Kidney capillary endothelial cell (primary cell): Measurements from ENCODE around the gene RASAL2.
"Not testable (repeated sequence)": the region's sequence is repeated elsewhere in the genome, so short reads cannot be mapped to it uniquely, and the experiment has no call there.

Experiments
- DNase-seq: peaks from one replicate; pipeline ENCODE4 v3.0.0-alpha.2; 2018; ENCODE audit warnings: low spot score

The RASAL2 gene

DNA sequence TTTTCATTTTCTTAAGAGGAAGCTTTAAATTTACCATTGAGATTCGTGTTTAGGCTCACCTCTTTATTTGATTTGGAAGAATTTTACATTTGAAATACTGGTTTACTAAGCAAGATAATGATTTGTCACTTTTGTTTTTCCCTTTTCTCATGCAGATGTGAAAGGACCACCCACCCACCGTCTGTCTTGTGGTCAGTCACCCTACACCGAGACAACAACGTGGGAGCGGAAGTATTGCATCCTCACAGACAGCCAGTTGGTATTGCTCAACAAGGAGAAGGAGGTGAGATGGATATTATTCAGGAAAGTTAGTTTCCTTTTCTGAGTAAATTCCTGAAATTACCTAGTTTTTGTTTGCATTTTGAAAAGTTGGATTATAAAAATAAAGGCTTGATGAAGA, 189.5 kb downstream of the RASAL2 start:
- no peak for DNase-seq

DNA sequence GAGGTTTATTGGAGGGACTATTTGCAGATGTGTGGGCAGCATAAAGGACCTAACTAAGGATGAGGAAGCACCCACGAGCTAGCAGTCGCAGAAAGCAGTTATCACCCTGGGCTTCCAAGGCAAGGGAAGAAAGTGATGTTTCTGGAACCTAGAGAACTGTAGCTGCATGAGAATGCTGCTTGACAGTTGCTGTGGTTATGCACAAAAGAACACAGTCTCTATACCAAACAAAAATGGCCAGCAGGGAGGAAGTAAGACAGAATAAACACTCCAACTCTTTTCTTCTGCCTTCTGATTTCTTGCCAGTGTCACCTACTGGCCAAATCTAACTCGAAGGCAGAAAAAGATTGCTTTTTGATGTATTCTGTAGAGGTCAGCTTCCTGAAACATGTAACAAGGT, 190.2 kb downstream of the RASAL2 start:
- no peak for DNase-seq

DNA sequence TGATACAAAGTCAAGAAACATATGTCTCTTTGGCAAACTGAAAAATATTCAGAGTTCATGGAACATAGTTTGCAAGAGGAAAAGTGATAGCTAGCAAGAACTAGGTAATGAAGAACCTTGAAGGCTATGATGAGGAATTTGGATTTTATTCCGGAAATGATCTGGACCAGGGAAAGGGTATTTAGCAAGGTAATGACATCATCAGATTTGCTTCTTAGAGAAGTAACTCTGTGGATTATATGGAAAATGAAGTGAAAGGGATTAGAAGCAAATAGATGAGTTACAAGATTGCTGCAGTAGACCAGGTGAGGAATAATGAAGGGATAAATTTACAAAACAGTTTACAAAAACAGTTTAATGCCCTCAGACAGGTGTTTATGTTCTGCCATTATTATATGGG, 197.3 kb downstream of the RASAL2 start:
- DNase-seq, result no peak

DNA sequence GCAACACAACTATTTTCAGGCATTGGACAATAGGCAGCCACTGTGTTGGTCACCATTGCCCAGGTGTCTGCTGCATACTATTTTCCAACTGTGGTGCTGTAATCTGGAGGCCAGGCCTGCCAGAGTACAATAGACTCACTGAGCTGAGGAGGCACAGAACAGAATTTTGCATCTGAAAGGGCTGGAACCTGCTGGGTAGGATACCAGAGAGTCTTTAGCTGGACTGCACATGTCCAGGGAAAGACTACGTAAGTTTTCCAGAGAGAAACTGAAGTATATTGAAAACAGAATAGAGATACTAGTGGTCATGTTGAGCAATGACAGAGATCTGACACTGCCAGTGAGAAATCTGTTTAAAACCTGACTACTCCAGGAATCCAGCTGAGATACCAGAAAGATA, 200.8 kb downstream of the RASAL2 start:
- no peak for DNase-seq

DNA sequence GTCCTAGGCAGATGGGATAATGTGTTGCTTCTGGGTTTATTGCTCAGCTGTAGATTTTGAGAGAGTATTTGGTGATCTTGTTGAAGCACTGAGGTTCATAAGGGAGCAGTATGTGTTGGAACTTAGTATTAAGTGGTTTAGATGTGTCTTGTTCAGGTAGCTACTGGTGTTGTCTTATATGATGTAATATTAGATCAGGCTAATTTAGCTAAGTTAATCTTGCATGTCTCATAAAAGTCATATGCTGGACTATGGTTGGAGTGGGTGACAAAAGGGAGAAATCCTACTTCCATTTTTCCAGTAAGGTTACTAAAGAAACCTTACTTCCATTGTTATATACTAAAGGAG, 206.4 kb downstream of the RASAL2 start:
- no peak for DNase-seq

DNA sequence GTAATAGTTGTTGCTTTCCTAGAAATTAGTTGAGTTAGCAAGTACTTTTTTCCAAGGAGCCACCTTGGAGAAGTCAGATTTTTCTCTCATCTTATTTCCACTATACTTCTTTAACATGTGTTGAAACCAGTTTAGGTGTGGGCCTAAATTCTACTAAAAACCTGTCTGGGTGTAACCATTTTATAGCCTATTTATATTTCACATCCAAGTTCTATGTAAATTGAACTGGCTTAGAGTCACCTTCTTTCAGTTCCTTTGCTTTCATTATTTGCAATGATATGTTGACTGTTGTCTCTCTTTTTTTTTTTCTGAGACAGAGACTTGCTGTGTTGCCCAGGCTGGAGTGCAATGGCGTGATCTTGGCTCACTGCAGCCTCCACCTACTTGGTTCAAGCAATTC, 207.2 kb downstream of the RASAL2 start:
- no peak for DNase-seq

DNA sequence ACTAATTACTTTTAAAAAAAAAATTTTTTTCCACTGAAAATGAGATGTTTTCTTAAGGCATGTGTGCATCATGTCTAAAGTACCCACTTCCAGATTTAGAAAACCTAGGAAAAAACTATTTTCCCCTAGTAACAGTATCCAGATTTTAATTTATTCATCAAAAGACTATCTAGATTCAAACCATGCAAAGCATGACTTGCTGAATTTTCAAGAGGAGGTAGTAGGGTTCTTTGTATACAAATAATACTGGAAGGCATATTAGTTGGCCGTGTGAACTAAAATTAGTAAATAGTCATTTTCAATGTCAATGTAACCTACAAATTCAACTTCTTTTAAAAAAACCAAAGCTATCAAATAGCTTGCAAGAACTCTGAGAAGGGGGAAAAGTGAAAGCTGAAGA, 213.4 kb downstream of the RASAL2 start:
- DNase-seq, result no peak

DNA sequence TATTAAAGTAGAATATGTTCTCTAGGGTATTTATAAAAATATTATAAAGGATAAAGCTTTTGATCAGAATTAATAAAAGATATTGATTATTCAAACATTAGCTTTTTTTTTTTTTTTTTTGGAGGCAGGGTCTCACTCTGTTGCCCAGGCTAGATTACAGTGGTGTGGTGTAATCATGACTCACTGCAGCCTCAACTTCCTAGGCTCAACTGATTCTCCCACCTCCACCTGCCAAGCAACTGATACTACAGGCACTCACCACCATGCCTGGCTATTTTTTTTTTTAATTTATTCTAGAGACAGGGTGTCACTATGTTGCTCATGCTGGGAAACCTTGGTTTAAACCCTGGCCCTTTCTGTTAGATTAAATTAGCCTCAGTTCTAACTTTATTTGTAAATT, 214.5 kb downstream of the RASAL2 start:
- DNase-seq, result no peak

DNA sequence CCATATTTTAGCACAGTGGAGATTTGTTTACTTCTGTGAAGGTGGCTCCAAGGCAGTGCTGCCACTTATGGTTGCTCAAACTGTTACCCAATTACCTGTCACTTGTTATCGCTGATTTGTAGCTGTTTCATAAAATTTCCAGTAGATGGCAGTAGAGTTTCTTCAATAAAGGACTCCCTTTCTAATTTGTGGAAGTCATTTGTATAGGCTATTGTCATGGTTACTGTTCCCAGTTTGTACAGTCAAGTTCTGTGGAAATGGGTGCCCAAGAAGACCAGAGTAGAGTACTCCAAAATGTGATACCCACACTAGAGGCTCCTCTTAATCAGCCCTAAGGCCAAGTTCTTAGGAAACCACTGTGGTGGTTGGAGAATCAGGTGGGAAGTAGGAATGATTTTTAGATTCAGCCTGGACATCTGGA, 216.8 kb downstream of the RASAL2 start:
- DNase-seq, result peak; percentile 58

DNA sequence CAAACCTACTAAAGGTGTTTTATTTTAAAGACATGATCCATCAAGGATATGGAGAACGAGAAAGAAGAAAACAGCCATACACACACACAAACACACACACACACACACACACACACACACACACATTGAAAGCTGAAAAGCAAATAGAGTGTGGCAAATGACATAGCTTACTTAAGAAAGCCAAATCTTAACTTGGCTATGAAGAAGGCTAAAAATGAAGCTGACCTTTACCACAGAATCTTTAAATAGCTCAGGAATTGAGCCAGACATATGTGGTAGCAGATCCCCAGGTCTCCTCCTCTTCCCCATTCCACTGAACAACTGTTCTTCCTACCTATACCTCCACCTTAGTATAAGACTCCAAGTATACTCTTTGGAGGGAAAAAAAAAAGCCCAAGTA, 217.3 kb downstream of the RASAL2 start:
- DNase-seq, result no peak

DNA sequence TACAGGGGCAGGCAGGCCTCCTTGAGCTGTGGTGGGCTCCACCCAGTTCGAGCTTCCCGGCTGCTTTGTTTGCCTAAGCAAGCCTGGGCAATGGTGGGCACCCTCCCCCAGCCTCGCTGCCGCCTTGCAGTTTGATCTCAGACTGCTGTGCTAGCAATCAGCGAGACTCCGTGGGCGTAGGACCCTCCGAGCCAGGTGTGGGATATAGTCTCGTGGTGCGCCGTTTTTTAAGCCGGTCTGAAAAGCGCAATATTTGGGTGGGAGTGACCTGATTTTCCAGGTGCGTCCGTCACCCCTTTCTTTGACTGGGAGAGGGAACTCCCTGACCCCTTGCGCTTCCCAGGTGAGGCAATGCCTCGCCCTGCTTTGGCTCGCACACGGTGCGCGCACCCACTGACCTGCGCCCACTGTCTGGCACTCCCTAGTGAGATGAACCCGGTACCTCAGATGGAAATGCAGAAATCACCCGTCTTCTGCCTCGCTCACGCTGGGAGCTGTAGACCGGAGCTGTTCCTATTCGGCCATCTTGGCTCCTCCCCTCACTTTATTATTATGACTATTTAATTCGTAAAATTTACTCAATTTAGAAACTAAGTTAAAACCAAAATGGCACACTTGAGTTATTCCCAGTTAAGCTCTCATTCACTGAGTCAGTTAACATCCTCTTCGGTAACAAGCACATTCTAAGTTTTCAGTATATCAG, 226.5 kb downstream of the RASAL2 start:
- not testable (repeated sequence) for DNase-seq

DNA sequence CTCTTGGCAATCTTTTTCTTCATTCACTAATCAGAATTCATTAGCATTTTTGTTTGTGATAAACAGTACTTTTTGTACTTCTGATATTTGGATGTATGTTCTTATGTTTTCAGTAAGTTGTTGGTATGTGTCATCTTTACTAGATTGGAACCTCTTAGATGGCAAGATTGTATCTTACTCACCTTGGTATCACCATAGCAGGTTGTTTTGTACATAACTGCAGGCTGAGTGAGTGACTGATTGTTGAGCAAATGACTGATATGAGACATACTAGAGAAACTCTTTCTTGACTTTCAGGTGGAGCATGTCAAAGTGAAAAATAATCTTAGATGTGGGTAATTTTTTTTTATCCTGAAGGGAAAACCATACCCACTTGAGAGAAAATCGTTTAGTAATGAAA, 229.2 kb downstream of the RASAL2 start:
- no peak for DNase-seq

DNA sequence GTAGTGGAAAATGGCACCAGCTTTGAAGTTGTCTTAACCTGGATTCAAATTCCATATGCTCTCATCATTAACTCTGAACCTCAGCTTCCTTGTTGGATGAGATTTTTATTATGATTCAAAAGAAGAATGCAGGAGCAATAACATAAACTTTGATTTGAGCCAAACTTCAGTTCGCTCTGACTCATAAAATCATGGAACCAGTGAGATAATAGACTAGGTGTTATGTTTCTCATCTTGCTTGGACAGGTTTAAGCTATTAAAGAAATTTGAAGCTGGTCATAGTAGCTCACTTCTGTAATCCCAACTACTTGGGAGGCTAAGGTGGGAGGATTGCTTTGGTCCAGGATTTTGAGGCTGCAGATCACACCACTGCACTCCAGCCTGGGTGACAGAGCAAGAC, 230.1 kb downstream of the RASAL2 start:
- DNase-seq, result no peak

DNA sequence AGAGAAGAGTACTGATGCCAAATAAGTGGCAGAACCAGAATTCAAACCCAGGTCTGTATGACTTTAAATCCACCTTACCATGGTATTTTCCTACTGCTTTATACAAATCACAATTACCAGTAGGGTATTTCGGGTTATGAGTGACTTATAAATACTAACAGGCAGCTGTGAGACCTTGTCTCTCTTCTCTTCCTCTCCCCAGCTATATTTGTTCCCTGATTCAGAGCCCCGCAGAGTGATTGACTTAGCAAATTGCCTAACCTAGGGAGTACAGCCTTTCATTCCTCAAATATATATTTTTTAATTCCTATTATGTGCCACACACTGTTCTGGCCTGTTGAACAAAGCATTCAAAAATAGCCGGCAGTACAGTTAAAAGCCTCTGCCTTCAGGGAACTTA, 234.8 kb downstream of the RASAL2 start:
- DNase-seq, result no peak

DNA sequence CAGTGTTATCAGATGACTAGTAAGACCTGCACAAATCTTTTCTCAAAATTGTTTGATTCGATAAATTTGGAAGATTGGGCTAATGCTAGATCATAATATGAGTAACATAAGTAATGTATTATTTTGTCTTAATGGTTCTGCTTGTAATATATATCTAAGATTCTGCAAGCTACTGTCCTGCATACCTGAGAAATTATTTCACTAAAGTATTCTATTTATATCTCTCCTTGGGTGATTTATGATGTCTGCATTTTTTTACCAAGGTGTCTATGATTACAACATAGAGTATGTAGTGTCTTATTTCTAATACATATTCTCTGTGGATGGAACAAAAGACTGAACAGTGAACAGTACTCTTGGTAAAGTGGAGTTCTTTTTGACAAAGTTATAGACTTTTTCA, 236.2 kb downstream of the RASAL2 start:
- no peak for DNase-seq

DNA sequence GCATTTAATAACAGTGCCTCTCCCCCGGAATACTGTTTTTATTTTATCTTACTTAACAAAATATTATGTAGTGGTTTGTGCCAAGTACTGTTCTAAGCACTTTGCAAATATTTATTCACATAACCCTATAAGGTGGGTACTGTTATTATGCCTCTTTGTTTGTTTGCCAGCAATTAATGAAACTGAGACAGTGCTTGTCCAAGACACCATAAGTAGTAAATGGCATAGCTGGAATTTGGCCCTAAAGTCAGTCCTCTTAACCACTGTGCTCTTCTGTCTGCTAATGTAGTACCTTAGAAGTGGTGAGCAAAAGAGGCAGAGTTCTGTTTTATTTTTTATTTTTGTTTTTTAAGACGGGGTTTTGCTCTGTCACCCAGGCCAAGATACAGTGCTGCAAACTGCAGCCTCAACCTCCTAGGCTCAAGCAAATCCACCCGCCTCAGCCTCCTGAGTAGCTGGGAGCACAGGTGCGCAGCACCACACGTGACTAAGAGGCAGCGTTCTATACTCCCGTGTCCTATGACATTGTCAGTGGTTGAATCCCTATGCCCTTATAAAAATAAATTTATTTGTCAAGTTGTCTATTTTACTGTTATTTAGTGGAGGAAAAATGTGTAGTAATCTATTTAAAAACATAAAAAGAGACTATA, 237.1 kb downstream of the RASAL2 start:
- no peak for DNase-seq

DNA sequence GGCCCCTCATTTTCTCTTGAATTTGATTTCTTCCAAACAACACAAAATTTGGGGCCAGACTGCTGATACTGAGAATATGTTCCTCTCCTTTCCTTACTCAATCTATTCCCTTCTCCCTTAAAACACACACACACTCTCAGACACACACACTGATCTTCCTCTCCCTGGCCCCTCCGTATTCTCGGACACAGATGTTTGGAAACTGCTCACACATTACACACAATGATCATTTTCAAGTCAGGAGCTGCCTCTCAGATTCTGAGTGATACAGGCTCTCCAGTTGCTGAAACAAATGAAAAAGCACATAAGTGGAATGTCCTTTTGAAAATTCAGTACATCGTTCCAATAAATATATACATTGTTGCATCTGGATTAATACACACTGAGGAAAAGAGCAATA, 241.5 kb downstream of the RASAL2 start:
- DNase-seq, result no peak

DNA sequence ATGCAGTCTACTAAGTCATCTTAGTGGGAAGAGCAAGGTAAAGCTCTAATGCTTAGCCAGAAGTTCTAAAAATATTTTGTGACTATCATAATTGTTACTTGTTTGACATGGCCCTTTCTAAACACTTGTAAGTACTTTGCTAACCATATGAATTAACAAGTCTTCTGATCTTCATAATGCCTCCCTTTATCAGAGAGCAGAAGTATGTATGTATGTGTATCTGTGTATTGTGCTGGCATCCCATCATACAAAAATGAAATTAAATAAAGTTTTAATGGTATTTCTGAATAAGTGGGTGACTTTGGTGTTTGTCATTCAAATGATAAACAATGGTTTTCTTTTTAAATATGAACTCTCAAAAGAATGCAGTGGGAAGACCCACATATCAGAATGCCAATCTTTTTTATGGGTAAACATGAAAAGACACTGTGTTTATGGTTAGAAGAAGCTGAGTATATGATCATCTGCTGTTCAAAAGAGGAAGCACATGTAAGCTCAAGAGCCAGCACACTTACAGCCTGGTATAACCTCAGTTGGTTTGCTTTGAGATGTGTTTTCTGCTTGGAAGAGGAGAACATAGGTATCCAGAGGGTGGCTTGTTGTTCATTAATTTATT, 243.3 kb downstream of the RASAL2 start:
- no peak for DNase-seq

DNA sequence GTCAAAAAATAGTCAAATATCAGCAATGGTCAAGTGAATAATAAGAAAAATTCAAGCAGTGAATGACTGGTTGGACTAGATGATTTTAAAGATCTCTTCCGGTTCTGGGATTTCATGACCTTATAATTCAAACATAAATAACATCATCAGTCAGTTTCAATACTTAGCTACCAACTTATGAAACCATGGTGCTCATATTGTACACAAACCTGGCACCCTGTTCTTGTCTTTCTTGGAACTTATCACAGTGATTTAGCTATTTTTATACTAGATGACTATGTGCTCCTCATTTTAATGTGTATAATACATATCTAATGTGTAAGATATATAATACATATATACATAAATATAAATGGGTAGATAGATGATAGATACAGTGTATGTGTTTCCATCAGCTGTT, 245.9 kb downstream of the RASAL2 start:
- DNase-seq, result no peak

DNA sequence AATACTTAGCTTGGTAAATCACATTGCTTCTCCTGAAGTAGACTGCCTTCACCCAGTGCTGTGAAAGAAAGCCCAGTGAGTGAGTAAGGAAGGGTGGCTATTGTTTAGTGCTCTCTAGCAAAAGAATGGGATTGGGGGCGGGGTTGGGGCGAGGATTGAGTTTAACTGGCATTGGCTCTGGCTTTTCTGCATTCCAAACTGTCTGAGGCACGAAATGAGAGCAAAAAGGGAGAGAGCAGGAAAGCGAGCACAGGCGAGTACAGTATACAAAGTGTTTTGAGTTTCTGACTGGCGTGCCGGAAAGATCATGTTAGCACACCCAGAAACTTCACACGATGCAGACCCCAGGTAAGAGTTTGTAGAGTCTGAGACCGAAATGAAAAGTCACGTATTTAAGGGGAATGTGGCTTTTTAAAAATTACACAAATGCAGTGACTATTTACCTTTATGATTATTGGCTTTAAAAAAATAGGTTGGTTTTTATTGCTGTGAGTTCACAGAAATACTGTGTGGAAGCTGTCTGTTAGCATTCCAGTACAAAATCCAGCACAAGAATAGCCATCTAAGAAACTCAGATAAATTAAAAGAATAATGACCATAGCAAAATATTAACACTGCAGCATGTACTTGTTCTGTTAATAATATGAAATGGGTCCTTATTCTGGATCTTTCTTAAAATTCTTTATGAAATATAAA, 247.5 kb downstream of the RASAL2 start:
- DNase-seq, result peak; percentile 85

DNA sequence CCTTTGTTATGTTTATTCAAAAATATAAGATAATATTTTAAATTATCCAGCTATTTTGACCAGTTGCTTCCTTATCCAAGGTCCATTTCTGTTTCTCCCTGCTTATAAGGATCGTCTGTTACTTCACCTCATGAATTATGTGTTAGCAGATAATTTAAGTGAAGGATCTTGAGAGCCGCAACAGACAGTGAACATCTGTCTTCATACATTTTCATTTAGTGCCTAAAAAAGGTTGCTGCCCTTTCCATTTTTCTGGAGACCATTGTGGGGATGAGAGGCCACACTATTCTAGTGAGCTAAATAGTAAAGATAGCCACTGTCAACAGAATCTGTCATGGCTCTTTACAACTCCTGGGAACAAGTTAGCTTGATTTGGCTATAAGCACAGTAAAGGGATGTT, 248.8 kb downstream of the RASAL2 start:
- no peak for DNase-seq

DNA sequence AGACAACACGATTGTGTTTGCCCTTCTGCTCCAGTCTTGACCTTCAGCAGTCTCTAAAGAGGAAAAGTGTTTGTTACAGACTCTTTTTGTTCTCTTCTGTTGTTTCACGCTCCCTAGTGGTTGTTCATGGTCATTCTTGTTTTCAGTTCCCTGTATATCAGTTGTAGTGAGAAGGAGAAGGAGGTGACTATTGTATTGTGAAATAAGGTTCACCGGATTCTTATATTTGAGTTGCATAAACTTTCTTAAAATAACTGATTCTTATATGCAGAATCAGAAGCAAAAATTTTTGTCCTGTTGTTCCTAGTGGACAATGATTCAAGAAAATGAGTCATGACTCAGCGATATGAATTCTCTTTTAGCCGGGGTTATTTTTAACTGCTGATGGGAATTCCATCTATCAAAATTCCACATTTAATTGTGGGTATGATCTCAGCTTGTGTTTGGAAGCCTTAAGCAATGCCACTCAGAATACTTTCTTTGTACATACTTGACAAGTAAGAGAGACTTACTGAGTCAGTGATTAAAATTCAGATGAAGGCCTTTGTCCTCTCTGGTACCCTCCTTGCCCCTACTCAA, 250.7 kb downstream of the RASAL2 start:
- peak; percentile 92 for DNase-seq

DNA sequence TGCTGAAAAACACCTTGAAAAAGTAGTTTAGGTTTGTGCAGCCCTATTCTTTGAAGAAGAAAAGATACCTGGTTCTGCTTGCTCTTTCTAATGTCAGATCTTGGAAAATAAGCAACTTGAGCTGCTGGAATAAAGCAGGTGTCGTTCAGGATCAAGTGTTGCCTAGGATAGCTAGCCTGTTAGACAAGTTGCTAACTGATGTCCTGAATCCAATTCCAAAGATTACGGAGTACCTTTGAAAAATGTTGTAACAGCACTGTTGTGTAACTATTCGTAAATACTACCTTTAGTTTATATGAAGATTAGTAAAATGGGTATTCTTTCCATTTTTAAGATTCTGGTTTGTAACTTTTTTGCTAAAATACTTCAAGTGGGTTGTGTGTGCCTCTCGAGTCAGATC, 251.3 kb downstream of the RASAL2 start:
- DNase-seq, result no peak
